C1 segment of cervical spinal cord (tissue), 14 donors: ENCODE measurements around the gene SHROOM2.

Experiments used
- DNase-seq, 14 donors: peaks; one replicate each; lab custom pipeline; 2025; lab: John Stamatoyannopoulos, UW

SHROOM2 gene

GRCh38 chrX:9940421-9940820 is 154.2 kb downstream of the SHROOM2 start:
- DNase-seq = peak in 1 of 14 donors; percentile 6

DNA sequence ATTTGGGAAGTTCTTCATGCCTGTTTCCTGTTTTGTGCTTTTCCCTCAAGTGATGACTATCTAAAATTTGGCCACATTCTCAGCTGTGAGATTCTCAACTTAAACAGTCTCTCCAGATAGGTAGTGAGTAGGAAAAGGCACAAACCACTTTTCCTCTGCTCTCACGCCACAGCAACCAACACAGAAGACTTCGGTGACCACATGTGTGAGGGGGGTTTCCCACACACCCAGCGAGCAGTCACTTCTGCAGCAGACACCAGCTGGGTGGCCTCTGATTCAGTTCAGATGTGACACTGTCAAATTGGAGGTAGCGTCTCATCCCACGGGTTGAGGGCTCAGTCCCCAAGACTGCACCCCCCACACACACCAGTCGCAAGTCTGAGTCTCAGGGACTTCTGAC is 155.9 kb downstream of the SHROOM2 start:
- DNase-seq = no peak

- no peak for DNase-seq
Observed at GRCh38 chrX:9943420-9943819, 157.2 kb downstream of the SHROOM2 start.

- DNase-seq = no peak
Observed at GRCh38 chrX:9947131-9947794, 161.0 kb downstream of the SHROOM2 start.

DNA sequence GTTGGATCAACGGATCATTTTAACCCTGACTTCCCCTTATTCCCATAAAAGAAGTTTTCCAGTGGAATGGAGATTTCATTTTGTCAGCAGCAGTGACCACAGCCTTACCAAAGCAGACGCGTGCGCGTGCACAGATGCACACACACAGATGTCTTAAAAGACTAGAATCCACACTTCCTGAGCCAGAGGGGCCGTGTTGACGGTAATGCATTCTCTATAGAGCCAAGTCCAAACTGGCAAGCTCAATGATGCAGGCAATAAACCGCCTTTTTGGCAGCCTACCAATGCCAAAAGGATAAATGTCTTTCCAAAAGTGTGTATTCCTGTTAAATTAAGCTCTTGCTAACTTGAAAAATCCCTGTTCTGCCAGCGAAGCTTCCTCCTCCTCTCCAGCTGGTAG is 162.2 kb downstream of the SHROOM2 start:
- no peak for DNase-seq

GRCh38 chrX:9952300-9952699 is 166.1 kb downstream of the SHROOM2 start:
- no peak for DNase-seq

DNA sequence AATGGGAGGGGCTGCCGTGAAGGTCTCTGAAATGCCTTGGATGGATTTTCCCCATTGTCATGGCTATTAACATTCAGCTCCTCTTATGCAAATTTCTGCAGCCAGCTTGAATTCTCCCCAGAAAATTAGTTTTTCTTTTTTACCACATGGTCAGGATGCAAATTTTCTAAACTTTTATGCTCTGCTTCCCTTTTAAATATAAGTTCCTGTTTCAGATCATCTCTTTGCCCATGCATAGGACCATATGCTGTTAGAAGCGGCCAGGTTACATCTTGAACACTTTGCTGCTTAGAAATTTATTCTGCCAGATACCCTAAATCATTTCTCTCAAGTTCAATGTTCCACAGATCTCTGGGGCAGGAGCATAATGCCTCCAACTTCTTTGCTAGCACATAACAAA is 167.2 kb downstream of the SHROOM2 start:
- DNase-seq = no peak

DNA sequence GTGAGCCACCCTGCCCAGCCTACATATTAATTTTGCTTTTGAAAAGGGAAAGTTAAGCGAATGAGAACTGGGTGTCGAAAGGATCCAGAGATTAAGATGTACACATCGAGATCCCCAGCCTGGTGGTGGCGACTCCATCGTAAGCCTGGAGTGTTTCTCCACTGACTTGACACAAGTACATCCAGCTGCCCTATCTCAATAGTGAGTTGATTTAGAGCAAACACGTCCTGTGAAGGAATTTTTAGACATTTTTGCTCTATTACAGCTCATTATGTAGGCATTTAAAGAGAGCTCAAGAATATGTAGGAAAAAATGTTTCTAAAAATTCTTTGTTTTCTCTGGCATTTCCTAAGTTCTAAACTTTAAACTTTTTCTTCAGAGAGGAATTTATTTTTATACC is 169.3 kb downstream of the SHROOM2 start:
- no peak for DNase-seq

DNA sequence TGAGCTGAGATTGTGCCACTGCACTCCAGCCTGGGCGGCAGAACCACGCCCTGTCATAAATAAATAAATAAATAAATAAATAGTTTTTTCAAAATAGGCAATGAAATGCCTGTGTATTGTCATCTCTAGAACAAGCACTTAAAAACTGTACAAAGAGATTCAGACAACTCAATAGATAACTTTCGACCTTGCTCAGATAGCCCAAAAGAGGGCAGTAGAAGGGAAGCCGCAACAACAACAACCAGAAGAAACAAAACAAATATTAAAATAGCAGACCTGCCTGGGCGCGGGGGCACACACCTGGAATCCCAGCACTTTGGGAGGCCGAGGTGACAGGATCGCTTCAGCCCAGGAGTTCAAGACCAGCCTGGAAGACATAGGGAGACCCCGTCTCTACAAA is 171.5 kb downstream of the SHROOM2 start:
- DNase-seq = no peak

DNA sequence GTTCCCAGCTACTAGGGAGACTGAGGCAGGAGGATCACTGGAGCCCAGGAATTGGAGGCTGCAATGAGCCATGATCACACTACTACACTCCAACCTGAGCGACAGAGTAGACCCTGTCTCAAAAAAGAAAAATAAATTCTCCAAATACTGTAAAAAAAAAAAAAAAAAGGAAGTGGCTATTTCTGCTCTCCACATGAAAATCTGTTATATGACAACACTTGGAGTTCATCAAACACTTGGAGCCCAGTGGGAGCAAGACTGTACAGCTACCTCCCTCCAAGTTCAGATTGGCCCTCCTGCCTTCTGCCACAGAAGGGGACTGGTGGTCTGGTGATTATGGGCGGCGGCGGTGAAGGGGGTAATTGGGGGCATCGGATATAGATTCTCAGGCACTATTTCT is 172.0 kb downstream of the SHROOM2 start:
- DNase-seq = no peak

- DNase-seq = no peak
Observed at GRCh38 chrX:9961750-9962149, 175.5 kb downstream of the SHROOM2 start.

DNA sequence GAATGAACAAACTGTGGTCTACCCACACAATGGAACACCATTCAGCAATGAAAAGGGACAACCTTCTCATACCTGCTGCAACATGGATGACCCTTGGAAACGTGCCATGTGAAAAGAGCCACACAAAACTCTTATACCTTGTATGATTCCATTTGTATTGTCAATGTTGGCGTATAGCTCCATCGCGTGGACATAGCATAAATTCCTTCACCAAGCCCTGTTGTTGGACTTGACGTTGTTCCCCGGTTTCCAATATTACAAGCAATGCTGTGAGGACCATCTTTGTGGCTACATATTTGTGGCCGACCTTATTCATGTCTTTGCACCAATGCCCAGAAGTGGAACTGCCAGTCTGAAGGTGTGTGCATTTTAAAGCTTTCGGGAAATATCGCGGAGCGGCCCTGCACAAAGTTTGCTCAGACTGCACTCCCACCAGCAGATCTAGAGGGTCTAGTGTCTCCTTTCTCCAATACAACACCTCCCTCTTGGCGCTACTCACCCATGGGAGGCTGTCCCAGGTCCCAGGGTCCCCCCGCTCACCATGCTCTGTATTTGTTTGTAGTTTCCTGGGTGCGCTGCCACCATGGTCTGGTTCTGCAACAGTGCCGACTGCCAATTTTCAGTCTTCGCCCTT is 180.7 kb downstream of the SHROOM2 start, which contains the start of gene CLDN34:
TSS of gene CLDN34 (plus strand) at position 584 of the 634 bp plus-strand sequence. CDS start at position 584, 0 bp downstream.
- DNase-seq = no peak

DNA sequence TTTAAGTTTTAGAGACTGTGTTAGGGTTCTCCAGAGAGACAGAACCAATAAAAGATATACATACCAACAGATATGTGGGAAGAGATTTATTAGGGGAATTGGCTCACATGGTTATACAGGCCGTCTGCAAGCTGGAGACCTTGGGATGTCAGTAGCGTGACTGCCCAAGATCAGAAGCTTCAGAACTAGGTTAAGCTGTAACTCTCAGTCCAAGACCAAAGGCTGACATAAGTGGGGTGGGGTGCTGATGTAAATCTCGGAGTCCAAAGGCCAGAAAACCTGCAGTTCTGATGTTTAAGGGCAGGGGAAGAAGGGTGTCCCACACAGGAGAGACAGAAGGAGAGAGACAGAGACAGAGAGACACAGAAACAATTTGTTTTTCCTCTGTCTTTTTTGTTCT is 191.4 kb downstream of the SHROOM2 start:
- DNase-seq = no peak

DNA sequence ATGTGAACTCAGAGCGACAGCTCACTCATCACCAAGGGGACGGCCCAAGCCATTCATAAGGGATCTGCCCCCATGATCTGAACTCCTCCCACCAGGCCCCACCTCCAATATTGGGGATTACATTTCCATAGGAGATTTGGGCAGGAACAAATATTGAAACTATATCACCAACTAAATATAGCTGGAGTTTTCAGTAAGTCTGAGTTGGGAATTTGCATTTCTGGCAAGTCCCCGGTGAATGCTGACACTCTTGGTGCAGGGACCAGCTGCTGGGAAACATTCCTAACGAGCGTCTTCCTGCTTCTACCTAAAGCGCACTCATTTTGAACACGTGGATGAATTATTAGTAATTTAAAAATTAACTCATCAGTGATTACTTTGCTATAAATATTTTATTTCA is 194.2 kb downstream of the SHROOM2 start:
- no peak for DNase-seq

DNA sequence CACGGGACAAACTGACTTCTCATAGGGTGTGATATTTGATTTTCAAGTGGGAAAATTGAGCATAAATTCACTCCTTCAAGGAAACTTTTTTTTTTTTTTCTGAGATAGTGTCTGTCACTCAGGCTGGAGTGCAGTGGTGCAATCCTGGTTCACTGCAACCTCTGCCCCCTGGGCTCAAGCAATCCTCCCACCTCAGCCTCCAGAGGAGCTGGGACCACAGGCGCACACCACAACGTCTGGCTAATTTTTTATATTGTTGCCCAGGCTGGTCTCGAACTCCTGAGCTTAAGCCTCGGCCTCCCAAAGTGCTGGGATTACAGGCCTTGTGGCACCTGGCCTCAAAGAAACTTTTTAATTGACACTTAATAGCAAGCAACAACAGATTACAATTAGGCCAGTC is 194.7 kb downstream of the SHROOM2 start:
- no peak for DNase-seq

DNA sequence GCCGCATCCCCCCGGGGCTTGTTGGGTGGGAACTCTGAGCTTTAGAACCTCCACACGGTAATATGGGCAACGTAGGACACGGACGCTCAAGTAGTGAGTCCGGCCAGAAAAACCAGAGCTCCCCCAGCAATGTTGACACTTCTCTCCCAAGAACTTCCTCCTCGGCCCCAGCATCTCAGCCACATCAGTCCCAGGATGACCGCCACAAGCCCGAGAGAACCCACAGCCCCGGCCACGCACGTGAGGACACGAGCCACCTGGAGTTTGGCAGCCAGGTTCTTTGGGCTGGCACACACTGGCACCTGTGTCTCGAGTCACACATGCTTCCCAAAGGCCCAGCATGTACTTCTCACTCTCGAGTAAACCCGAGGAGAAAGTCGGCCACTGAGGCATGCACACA is 197.2 kb downstream of the SHROOM2 start:
- peak in 1 of 14 donors; percentile 8 for DNase-seq

- DNase-seq = no peak
Observed at GRCh38 chrX:9983846-9984245, 197.6 kb downstream of the SHROOM2 start.

DNA sequence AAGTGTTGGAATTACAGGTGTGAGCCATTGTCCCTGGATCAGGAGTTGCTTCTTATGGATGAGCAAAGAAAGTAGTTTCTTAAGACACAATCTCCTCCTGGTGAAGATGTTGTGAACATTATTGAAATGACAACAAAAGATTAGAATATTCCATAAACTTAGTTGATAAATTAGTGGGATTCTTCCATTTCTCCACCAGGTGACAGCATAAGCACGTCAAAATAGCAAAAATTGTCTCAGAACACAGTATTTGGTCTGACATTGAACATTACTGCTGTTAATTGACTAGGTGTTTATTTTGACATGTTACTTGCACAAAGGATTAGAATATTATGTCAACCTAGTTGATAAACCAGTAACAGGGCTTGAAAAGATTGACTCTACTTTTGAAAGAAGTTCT is 202.5 kb downstream of the SHROOM2 start:
- DNase-seq = no peak

DNA sequence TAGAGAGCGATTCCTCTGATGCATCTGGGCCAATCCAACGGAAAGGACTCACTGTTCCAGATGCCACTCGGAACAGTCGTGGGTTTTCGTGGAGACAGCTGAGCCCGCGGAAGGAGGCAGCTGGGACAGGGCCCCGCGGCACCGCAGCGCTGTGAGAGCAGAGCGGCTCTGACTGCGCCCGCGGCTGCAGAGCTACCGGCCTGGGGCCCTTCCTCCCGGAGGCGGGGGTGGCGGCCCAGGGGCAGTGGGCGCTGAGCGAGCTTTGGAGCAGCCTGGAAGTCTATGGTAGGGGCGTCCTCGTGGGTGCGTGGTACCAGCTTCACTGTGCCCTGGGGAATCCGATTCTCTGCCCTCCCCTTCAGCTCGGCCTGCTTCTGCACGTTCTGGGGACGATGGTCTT is 205.8 kb downstream of the SHROOM2 start:
- DNase-seq = no peak

- no peak for DNase-seq
Observed at GRCh38 chrX:9992724-9993123, 206.5 kb downstream of the SHROOM2 start.

DNA sequence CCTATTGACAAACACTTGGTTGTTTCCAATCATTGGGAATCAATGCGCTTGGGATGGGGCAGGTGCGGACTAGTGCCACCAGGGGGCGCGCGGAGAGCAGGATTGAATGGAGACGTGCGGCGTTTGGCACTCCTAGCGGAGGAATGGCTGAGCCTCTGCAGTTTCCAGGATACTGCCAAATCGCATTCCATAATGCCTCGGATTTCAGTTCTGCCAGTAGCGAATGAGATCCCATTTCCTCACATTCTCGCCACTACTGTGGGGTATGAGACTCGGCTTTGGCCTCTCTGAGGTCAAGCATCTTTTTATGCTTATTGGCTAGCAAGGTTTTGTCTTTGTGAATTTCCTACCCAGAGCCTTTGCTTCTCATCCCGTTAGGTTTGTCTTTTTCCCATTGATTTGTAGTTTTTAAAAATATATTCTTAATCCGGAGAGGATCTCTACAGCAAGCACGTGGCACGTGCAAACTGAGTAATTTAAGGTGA is 209.7 kb downstream of the SHROOM2 start:
- peak; percentile 2 to 80 (median 40) for DNase-seq

GRCh38 chrX:9997041-9997440 is 210.8 kb downstream of the SHROOM2 start:
- DNase-seq = no peak

GRCh38 chrX:9997524-9997923 is 211.3 kb downstream of the SHROOM2 start:
- peak in 1 of 14 donors; percentile 21 for DNase-seq
